HCT116 (cell line): ENCODE results near the gene SELPLG. TPM values are rescaled to one million over a fixed set of nuclear protein-coding genes. Genes with fewer than 3 reads are reported as not detected.

Experiments
- ATAC-seq: fragments of 200-7000 bp; cut with Tn5 transposase; 2 replicates; pipeline ENCODE4 v1.9.1; 2020; ENCODE audit warnings: mild to moderate bottlenecking, moderate library complexity
- BruUV-seq: library from RNA; stranded (reverse); fragments of 400-500 nt; replicated peaks from 2 replicates; lab custom pipeline; 2021; lab: Mats Ljungman, UMichigan
- CTCF ChIA-PET: fragments of 300-600 bp; sonication (Branson Sonifier 250); formaldehyde crosslinking; loops from one replicate; lab custom pipeline; 2021; ENCODE audit warnings: antibody characterized with exemption; lab: Charles Lee
- POLR2A ChIA-PET: fragments of 300-600, 350-600 bp; sonication (Branson Sonifier 250); formaldehyde crosslinking; loops from one replicate; lab custom pipeline; 2021; ENCODE audit warnings: antibody characterized with exemption; lab: Charles Lee
- RAD21 ChIA-PET, 2 experiments: fragments of 300-600 bp; sonication (Branson Sonifier 250); formaldehyde crosslinking; loops; one replicate each; lab custom pipeline; 2023; ENCODE audit warnings: low total read pairs in 2 of 2; ENCODE audit not compliant: uncharacterized antibody in 2 of 2, unreplicated experiment in 2 of 2, low non-redundant PET in 1 of 2; lab: Charles Lee
- DNase-seq: peaks from one replicate; pipeline ENCODE4 v3.0.0-alpha.2; 2010; ENCODE audit warnings: low read depth, low spot score
- H2AFZ ChIP-seq: fragments of 200-600 bp; shearing (Covaris generic), sonication (generic); 2 replicates; pipeline ENCODE4 v1.6.1; 2017; ENCODE audit warnings: low read depth, mixed run types, mixed read lengths, antibody characterized with exemption, low read length; ENCODE audit not compliant: poor library complexity, severe bottlenecking
- H3K27ac ChIP-seq: 2 replicates; pipeline ENCODE4 v1.5.1; 2012; ENCODE audit warnings: low read depth, low read length
- H3K27me3 ChIP-seq: fragments of 200-600 bp; sonication (generic); 2 replicates; pipeline ENCODE4 v1.6.1; 2016; ENCODE audit warnings: mixed run types, low read length, mixed read lengths; ENCODE audit not compliant: insufficient read depth
- H3K36me3 ChIP-seq, 2 experiments: fragments of 200-500 bp in 1 of 2; fragments of 200-600 bp in 1 of 2; sonication (Bioruptor generic) in 1 of 2; sonication (generic) in 1 of 2; 2 replicates each; pipeline versions ENCODE4 v1.5.1 to v1.6.1; 2014 to 2016; ENCODE audit warnings: low read length in 2 of 2, inconsistent platforms in 1 of 2, mixed read lengths in 1 of 2, mixed run types in 1 of 2; ENCODE audit not compliant: insufficient read depth in 2 of 2, control insufficient read depth in 1 of 2
- H3K4me1 ChIP-seq, 2 experiments: fragments of 200-600 bp in 1 of 2; sonication (generic) in 1 of 2; 2 replicates each; pipeline versions ENCODE4 v1.5.1 to v1.6.1; 2012 to 2017; ENCODE audit warnings: low read length in 2 of 2, inconsistent platforms in 1 of 2, mild to moderate bottlenecking in 1 of 2, mixed read lengths in 1 of 2, mixed run types in 1 of 2, moderate library complexity in 1 of 2; ENCODE audit not compliant: insufficient read depth in 2 of 2, control insufficient read depth in 1 of 2
- H3K4me2 ChIP-seq: fragments of 200-600 bp; sonication (generic); 2 replicates; pipeline ENCODE4 v1.6.1; 2017; ENCODE audit warnings: mixed run types, low read length, mixed read lengths
- H3K4me3 ChIP-seq, 2 experiments: fragments of 200-600 bp in 1 of 2; sonication (generic) in 1 of 2; replicated peaks in 1 of 2; 2 replicates each; pipeline ENCODE4 v1.5.1; 2011 to 2016; ENCODE audit warnings: low read length in 2 of 2, control low read depth in 1 of 2, low read depth in 1 of 2, mild to moderate bottlenecking in 1 of 2, mixed read lengths in 1 of 2, mixed run types in 1 of 2
- H3K79me2 ChIP-seq: fragments of 200-600 bp; sonication (generic); 2 replicates; pipeline ENCODE4 v1.6.1; 2017; ENCODE audit warnings: mild to moderate bottlenecking, mixed run types, low read length, moderate library complexity, mixed read lengths; ENCODE audit not compliant: insufficient read depth
- H3K9ac ChIP-seq: fragments of 200-600 bp; sonication (generic); 2 replicates; pipeline ENCODE4 v1.6.1; 2016; ENCODE audit warnings: low read length, mixed read lengths
- H3K9me2 ChIP-seq: fragments of 200-600 bp; sonication (generic), shearing (Covaris generic); 2 replicates; pipeline ENCODE4 v1.6.1; 2017; ENCODE audit warnings: mixed run types, mild to moderate bottlenecking, moderate library complexity; ENCODE audit not compliant: insufficient read depth
- H3K9me3 ChIP-seq, 2 experiments: fragments of 200-500 bp in 1 of 2; fragments of 200-600 bp in 1 of 2; sonication (Bioruptor generic) in 1 of 2; sonication (generic) in 1 of 2; 2 replicates each; pipeline ENCODE4 v1.6.1; 2014 to 2017; ENCODE audit warnings: low read length in 2 of 2, mixed read lengths in 2 of 2, inconsistent platforms in 1 of 2, low read depth in 1 of 2, mild to moderate bottlenecking in 1 of 2, mixed run types in 1 of 2, moderate library complexity in 1 of 2; ENCODE audit not compliant: control insufficient read depth in 1 of 2, insufficient read depth in 1 of 2
- H4K20me1 ChIP-seq: fragments of 200-600 bp; sonication (generic), shearing (Covaris generic); 2 replicates; pipeline ENCODE4 v1.6.1; 2017; ENCODE audit warnings: mixed run types, mild to moderate bottlenecking, moderate library complexity; ENCODE audit not compliant: insufficient read depth
- ATF3 ChIP-seq: IDR thresholded peaks from 2 replicates; pipeline ENCODE4 v1.6.1; 2012
- CBX3 ChIP-seq: IDR thresholded peaks from 2 replicates; pipeline ENCODE4 v1.6.1; 2012; ENCODE audit warnings: low read depth
- CEBPB ChIP-seq: IDR thresholded peaks from 2 replicates; pipeline ENCODE4 v1.6.1; 2012; ENCODE audit warnings: low read depth
- EZH2 ChIP-seq: fragments of 200-600 bp; sonication (generic); IDR thresholded peaks from 2 replicates; pipeline ENCODE4 v1.6.1; 2017; ENCODE audit warnings: antibody characterized with exemption, mixed run types
- FOSL1 ChIP-seq: IDR thresholded peaks from 2 replicates; pipeline ENCODE4 v1.6.1; 2012; ENCODE audit warnings: low read depth
- JUND ChIP-seq: IDR thresholded peaks from 2 replicates; pipeline ENCODE4 v1.6.1; 2012
- MAX ChIP-seq: IDR thresholded peaks from 2 replicates; pipeline ENCODE4 v1.6.1; 2012
- POLR2AphosphoS5 ChIP-seq: IDR thresholded peaks from 2 replicates; pipeline ENCODE4 v1.6.1; 2011; ENCODE audit warnings: mild to moderate bottlenecking, low read depth, low read length, moderate library complexity
- SIN3A ChIP-seq: IDR thresholded peaks from 2 replicates; pipeline ENCODE4 v1.6.1; 2012; ENCODE audit warnings: low read depth
- TCF7L2 ChIP-seq: IDR thresholded peaks from 2 replicates; pipeline ENCODE4 v1.7.0; 2011; ENCODE audit warnings: borderline replicate concordance, inconsistent platforms; ENCODE audit not compliant: insufficient read depth, insufficient read length; ENCODE audit errors: extremely low read depth
- YY1 ChIP-seq: IDR thresholded peaks from 2 replicates; pipeline ENCODE4 v1.6.1; 2011; ENCODE audit warnings: low read length, low read depth, moderate library complexity, mild to moderate bottlenecking; ENCODE audit not compliant: insufficient replicate concordance; ENCODE audit errors: extremely low read depth
- ZBTB33 ChIP-seq: IDR thresholded peaks from 2 replicates; pipeline ENCODE4 v1.6.1; 2011; ENCODE audit warnings: mild to moderate bottlenecking, low read length, moderate library complexity; ENCODE audit not compliant: insufficient replicate concordance; ENCODE audit errors: extremely low read depth
- ZFX ChIP-seq: fragments of 450-650 bp; IDR thresholded peaks from 2 replicates; pipeline ENCODE4 v1.6.1; 2017
- ZNF274 ChIP-seq: fragments of 200-500 bp; sonication (Bioruptor generic); IDR thresholded peaks from 2 replicates; pipeline ENCODE4 v1.6.1; 2014; ENCODE audit warnings: mild to moderate bottlenecking, low read depth, low read length, inconsistent platforms
- intact Hi-C: fragments of 100-400 bp; cut with micrococcal nuclease; formaldehyde crosslinking; loops from 2 replicates; pipeline ENCODE4 v1.10.0; 2022
- total RNA-seq: library from RNA; stranded (reverse); gene quantifications from one replicate; pipeline ENCODE4 v1.2.1, GENCODE V29; 2021; ENCODE audit not compliant: unreplicated experiment
- TF ChIP-seq, protein P1 (sequence below): IDR thresholded peaks from 2 replicates; pipeline ENCODE4 v1.6.1; 2012; ENCODE audit warnings: low read depth
- TF ChIP-seq, protein P2 (sequence below), 3 experiments: fragments of 200-600 bp in 1 of 3; sonication (generic) in 1 of 3; IDR thresholded peaks in 2 of 3; conservative IDR thresholded peaks in 1 of 3; 2 replicates each; pipeline ENCODE4 v1.5.1; 2012 to 2017; ENCODE audit warnings: low read depth in 2 of 3, low read length in 2 of 3, antibody characterized with exemption in 1 of 3, borderline replicate concordance in 1 of 3, control low read depth in 1 of 3, mild to moderate bottlenecking in 1 of 3, mixed read lengths in 1 of 3, mixed run types in 1 of 3, moderate library complexity in 1 of 3; ENCODE audit not compliant: insufficient read depth in 1 of 3

The SELPLG gene
- total RNA-seq, 1 experiment from 2014 or later, result 1.2 TPM

DNA sequence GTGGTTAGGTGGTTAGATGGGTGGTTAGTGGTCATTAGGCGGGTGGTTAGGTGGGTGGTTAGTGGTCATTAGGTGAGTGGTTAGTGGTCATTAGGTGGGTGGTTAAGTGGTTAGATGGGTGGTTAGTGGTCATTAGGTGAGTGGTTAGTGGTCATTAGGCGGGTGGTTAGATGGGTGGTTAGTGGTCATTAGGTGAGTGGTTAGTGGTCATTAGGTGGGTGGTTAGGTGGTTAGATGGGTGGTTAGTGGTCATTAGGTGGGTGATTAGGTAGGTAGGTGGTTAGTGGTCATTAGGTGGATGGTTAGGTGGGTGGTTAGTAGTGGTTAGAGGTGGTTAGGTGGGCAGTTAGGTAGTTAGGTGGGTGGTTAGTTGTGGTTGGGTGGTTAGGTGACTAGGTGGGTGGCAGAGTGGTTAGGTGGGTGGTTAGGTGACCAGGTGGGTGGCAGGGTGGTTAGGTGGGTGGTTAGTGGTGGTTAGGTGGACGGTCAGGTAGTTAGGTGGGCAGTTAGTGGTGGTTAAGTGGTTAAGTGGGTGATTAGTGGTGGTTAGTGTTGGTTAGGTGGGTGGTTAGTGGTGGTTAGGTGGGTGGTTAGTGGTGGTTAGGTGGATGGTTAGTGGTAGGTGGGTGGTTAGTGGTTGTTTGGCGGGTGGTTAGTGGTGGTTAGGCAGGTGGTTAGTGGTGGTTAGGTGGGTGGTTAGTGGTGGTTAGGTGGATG, 27.8 kb downstream of the SELPLG start:
- Histone ChIP-seq H2AFZ (no peak overlapping the region), H3K4me3 (no peak overlapping the region), H3K79me2 (no peaks in the 10 kb centered on the region), H3K9me3 (no peaks in the 10 kb centered on the region), H3K4me1 (peaks cover 0 to 7% of the 10 kb centered on the region in 2 experiments; a peak in 1 of 4 replicates), H3K9me2 (no peaks in the 10 kb centered on the region), H3K27ac (peak overlapping the region; percentile 48), H3K36me3 (no peaks in the 10 kb centered on the region), H3K4me2 (no peak overlapping the region), H3K9ac (no peak overlapping the region), H3K27me3 (no peaks in the 10 kb centered on the region), H4K20me1 (no peaks in the 10 kb centered on the region)
- TF ChIP-seq JUND (no peak), FOSL1 (no peak), CBX3 (no peak), SIN3A (no peak), ZFX (no peak), POLR2AphosphoS5 (no peak), ATF3 (no peak), TCF7L2 (no peak), EZH2 (no peak), ZNF274 (no peak), ZBTB33 (no peak), CEBPB (no peak), YY1 (no peak), MAX (no peak)
- TF ChIP-seq, protein P1, sequence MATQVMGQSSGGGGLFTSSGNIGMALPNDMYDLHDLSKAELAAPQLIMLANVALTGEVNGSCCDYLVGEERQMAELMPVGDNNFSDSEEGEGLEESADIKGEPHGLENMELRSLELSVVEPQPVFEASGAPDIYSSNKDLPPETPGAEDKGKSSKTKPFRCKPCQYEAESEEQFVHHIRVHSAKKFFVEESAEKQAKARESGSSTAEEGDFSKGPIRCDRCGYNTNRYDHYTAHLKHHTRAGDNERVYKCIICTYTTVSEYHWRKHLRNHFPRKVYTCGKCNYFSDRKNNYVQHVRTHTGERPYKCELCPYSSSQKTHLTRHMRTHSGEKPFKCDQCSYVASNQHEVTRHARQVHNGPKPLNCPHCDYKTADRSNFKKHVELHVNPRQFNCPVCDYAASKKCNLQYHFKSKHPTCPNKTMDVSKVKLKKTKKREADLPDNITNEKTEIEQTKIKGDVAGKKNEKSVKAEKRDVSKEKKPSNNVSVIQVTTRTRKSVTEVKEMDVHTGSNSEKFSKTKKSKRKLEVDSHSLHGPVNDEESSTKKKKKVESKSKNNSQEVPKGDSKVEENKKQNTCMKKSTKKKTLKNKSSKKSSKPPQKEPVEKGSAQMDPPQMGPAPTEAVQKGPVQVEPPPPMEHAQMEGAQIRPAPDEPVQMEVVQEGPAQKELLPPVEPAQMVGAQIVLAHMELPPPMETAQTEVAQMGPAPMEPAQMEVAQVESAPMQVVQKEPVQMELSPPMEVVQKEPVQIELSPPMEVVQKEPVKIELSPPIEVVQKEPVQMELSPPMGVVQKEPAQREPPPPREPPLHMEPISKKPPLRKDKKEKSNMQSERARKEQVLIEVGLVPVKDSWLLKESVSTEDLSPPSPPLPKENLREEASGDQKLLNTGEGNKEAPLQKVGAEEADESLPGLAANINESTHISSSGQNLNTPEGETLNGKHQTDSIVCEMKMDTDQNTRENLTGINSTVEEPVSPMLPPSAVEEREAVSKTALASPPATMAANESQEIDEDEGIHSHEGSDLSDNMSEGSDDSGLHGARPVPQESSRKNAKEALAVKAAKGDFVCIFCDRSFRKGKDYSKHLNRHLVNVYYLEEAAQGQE, result no peak
- TF ChIP-seq, protein P2, sequence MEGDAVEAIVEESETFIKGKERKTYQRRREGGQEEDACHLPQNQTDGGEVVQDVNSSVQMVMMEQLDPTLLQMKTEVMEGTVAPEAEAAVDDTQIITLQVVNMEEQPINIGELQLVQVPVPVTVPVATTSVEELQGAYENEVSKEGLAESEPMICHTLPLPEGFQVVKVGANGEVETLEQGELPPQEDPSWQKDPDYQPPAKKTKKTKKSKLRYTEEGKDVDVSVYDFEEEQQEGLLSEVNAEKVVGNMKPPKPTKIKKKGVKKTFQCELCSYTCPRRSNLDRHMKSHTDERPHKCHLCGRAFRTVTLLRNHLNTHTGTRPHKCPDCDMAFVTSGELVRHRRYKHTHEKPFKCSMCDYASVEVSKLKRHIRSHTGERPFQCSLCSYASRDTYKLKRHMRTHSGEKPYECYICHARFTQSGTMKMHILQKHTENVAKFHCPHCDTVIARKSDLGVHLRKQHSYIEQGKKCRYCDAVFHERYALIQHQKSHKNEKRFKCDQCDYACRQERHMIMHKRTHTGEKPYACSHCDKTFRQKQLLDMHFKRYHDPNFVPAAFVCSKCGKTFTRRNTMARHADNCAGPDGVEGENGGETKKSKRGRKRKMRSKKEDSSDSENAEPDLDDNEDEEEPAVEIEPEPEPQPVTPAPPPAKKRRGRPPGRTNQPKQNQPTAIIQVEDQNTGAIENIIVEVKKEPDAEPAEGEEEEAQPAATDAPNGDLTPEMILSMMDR (IDR thresholded peaks at IDR 0.05 in 2 of 3, conservative IDR thresholded peaks at IDR 0.05 in 1 of 3; ENCODE audit: borderline replicate concordance in 1 of 3, insufficient read depth in 1 of 3, low read depth in 2 of 3, low read length in 2 of 3), result no peak
- ATAC-seq (no peak), DNase-seq (no peak)
- POLR2A ChIA-PET, result no interaction called here
- CTCF ChIA-PET, result no interaction called here
- RAD21 ChIA-PET, result no interaction called here
- BruUV-seq, result no TSS peak
- intact Hi-C loops, result no loop called here
